Measurements from ENCODE around the gene PNMA8C.

The PNMA8C gene

DNA sequence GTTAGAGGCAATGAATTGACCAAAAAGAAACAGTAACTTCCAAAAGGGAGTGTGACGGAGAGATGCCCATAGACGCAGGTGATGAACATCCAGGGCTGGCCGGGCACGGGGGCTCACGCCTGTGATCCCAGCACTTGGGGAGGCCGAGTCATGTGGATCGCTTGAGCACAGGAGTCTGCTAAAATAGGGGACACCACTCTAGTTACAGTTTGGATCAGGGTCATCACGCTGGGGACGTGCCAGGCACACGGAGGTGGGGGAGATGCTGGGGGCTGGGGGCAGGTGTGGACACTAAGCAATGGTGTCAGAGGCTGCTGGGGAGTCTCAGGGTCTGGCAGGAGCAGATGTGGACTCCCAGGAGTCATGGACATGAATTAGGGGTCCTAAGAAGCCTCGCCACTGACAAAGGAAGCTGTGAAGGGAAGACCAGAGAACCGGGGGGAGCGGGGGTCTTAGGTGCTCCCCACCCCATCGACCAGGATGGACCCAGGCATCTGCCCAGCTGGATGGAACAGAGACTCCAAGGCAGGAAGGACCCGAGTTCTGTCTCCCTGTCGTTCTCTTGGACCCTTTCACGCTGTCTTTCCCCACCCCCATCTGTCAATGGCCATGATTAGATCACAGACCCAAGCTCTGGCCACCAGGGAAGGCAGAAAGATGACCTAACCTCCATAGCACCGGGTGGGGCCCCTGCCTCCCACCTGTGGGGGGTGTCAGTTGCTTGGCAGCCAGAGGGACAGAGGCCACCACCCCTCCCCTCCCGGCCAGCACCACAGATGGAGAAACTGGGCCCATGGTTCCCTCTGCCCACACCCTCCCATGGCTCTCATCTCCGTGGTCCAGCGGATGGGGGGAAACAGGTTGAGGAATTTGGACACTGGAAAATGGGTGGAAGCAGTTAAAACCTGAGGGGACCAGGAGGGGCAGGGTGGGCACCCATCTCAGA is 35.0 kb downstream of the PNMA8C start:
- intact Hi-C loops (cut with DNase I) = no loop called here
- peak in 1 of 42 donors; percentile 26 for DNase-seq

DNA sequence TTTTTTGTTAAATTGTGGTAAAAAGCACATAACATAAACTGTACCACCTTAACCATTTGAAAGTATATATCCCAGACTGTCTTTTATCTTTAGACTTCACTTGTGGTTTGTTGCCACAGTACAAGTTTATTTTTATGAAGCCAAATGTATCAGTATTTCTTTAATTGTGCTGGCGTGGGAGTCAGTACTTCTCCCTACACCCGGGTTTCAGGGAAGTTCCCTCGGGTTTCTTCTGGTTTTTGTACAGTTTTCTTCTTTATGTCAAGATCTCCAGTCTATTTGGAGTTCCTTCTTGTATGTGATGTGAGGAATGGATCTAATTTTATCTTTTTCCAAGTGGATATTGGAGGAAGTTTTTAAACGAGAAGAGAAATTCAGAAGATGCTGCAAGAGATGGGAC is 35.9 kb downstream of the PNMA8C start:
- intact Hi-C loops (cut with DNase I) = no loop called here
- DNase-seq = no peak

DNA sequence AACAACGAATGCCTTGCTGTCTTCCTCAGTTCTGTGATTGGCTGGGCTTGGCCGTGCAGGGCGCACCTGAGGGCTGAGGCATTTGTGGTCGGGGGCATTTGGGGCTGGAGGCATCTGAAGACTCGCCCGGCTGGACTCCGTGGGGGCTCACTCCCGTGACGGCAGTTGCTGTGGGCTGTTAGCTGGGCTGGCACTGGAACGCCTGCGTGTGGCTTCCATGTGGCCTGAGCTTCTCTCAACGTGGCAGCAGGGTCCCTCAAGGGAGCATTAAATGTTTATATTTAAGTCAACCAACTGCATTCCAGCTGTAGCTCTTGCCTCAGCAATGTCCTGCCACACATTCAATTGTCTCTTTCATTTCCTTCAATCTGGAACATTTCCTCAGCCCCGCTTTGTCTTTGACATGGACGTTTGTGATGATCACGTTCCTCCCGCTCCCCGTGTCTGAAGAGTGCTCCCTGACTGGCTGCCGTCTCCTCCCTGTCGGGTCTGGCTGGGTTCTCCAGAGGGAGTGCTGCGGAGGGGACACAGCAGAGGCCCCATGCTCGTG is 36.4 kb downstream of the PNMA8C start:
- intact Hi-C loops (cut with DNase I) = no loop called here
- DNase-seq = peak in 2 of 42 donors; percentile 23 to 31

DNA sequence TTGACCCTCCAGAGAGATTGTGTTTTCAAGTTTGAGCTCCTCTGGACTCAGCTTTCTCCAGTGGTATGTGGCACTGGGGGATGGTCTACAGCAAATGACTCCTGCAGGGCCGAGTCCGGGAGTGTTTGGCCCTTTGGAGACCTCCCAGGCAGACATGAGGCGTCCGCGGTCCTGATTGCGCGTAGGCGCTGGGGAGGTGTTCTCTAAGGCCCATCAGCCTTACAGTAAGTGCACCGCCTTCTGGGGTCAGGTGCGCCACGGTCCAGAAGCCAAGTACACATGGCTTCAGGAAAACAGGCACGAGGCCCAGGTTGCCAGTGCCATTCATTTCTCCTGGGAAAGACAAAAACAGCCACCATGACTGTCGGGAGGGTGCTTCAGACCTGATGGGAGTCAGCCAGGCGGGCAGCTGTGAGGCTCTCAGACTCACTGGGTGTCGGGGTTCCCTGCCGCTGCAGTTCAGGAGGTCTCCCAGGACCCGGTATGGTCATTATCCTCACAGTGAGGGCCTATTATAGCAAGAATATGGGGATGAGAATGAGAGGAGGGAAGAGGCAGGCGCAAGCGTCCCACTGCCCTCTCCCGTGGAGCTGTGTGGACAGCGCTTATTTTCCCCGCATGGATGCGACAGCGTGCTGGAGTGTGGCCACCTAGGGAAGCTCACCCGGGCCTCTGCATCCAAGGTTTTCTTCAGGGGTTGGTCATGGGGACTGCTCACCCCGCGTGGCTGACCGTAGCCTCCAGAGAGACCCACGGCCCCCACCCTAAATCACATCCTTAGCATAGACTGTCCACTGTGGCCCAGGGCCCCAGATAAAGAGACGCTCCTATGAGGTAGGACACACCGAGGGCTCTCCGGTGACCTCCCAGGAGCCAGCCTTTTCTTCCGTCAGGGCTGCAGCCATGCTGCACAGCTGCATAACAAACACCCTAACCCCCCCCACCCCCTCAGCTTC is 37.2 kb downstream of the PNMA8C start:
- intact Hi-C loops (cut with DNase I) = no loop called here

DNA sequence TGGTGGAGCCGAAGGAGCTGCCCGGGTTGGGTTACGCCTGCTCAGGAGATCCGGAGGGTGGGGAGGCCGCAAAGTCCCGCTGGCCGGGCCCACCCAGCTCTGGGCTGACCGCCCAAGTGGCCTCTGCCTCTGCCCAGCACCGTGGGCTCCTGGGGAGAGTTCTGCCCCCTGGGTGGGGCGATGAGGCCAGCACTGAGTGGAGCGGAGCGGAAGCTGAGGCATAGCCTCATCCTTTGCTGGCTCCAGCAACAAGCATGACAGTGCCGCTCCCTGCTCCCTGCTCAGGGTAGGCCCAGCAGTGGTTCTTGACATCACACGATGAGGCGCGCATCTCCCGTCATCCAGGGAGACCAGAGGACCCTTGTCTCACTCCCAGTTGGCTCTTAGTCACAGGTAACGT is 37.9 kb downstream of the PNMA8C start:
- intact Hi-C loops (cut with DNase I) = no loop called here
- no peak for DNase-seq

More for the DNA sequence above, 37.2 kb downstream of the PNMA8C start:
- peak in 1 of 42 donors; percentile 10 for DNase-seq

DNA sequence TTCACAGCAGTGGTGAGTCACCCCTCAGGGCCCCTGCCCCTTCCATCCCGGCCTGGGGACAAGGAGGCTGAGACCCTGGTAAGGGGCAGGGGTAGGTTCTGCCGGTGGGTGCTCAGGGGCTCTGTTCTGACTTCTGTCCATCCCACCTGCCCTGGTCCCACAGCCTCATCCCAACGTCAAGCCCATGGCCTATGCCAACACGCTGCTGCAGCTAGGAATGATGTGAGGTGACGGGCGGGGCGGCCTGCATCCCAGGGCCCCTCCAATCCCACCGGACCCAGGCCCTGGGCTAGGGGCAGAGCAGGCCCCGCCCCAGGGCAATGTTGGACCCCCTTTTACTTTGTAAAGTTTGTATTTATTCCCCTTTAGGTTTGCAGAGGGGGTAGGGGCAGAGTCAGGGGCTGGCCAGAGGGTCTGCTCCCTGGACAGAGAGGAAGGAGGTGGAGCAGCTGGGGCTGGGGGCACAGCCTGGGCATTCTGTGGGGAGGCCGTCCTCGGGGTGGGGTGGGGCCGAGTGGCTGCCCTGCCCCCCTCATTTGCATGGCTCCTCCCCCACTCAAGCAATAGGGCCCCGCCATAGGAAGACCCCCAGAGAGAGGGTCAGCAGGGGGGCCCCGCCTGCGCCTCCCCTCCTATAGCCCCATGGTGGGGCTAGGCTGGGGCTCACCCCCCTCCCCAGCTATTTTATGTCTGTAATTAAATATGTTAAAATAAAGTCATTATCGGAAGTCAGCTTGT is 38.4 kb downstream of the PNMA8C start:
- no peak for DNase-seq
- intact Hi-C loops (cut with DNase I) = no loop called here

DNA sequence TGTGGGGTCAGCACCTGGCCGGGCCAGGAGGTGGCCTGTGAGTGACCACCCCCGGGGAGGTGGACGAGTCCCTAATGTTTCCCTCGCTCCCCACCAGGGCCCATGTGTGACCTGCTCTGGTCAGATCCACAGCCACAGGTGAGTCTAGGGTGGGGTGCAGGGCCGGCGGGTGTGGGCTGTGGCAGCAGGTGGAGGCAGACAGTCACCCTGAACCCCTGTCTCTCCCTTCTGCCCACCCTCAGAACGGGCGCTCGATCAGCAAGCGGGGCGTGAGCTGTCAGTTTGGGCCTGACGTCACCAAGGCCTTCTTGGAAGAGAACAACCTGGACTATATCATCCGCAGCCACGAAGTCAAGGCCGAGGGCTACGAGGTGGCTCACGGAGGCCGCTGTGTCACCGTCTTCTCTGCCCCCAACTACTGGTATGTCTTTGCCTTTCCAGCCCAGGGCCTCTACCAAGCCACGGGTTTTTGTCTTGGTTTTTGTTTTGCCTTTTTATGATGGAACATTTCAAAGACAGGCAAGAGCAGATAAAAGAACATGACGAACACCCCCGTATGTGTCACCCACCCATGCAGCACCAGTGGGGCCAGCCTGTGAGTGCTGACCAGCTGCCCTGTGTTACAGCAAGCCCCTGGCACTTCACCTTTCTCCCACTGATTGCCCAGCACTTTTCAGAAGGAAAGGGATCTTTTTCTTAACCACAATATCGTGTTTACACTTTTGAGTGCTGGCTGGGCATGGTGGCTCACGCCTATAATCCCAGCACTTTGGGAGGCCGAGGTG is 40.2 kb downstream of the PNMA8C start:
- intact Hi-C loops (cut with DNase I) = no loop called here
- peak in 1 of 42 donors; percentile 8 for DNase-seq

DNA sequence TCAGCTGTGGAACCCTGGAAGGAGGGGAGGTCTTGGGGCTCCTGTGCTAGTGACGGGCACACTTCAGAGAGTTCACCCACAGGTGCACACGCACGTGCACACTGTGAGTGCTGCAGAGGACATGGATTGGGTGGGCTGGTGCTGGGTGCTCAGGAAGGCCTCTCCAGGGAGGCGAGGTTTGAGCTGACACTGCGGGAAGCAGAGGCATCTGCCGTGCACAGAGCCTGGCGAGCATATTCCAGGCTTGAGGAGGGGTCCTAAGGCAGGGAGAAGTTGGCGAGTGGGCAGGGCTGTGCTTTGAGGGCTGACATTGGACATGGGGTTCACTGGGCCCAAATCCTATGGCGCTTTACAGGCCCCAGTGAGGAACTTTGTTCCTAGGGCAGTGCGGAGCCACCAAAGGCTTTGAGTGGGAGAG is 41.0 kb downstream of the PNMA8C start:
- no peak for DNase-seq
- intact Hi-C loops (cut with DNase I) = no loop called here

DNA sequence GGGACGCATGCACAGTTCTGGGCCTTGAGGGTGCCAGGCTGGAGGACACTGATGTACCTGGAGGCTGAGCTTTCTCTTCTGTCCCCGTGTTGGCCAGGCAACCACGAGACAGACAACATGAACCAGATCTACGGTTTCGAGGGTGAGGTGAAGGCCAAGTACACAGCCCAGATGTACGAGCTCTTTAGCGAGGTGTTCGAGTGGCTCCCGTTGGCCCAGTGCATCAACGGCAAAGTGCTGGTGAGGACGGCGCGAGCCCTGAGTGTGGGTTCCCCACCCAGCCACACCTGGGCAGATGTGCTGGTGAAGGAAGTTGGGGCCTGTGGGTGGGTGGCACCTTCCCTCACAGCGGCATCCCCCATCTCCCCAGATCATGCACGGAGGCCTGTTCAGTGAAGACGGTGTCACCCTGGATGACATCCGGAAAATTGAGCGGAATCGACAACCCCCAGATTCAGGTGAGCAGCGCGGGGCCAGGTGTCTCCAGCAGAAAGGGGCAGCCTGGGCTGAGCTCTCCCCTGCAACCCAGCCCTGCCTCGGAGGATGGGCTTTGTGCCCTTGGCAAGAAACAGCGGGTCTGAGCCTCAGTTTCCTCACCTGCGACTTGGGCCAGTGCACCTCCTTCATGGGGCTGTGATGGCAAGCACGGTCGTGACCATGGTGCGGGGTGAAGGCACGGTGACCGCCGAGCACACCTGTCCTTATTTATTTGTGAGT is 41.6 kb downstream of the PNMA8C start:
- intact Hi-C loops (cut with DNase I) = no loop called here
- peak in 4 of 42 donors; percentile 3 to 26 (median 18) for DNase-seq

DNA sequence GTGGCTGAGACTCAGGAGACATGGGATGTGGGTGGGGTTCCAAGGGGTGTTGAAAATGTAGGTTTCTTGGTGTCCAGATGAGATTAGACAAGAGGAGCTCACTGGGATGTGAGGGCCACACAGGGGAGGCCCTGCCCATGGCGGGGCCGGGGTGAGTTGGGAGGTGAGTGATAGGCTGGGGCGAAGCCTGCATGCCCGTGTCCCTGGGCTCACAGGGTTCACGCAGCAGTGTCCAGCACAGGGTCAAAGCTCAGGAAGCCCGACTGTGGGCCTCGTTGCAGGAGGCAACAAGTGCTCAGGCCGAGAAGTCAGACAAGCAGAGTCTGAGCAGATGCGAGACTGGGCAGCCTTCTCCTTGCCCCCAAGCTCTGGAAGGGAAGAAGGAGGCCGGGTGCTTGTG is 42.6 kb downstream of the PNMA8C start:
- intact Hi-C loops (cut with DNase I) = no loop called here
- DNase-seq = peak in 3 of 42 donors; percentile 9 to 23 (median 11)

DNA sequence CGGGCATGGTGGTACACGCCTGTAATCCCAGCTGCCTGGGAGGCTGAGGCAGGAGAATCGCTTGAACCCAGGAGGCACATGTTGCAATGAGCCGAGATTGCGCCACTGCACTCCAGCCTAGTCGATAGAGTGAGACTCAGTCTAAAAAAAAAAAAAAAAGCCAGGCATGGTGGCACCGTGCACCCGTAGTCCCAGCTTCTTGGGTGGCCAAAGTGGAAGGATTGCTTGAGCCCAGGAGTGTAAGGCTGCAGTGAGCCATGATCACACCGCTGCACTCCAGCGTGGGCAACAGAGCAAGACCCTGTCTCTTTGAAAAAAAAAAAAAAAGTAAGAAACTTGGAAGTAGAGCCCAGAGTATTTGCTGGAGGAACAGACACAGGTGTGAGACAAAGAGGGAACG is 43.1 kb downstream of the PNMA8C start:
- intact Hi-C loops (cut with DNase I) = no loop called here
- peak in 3 of 42 donors; percentile 8 to 19 (median 14) for DNase-seq

DNA sequence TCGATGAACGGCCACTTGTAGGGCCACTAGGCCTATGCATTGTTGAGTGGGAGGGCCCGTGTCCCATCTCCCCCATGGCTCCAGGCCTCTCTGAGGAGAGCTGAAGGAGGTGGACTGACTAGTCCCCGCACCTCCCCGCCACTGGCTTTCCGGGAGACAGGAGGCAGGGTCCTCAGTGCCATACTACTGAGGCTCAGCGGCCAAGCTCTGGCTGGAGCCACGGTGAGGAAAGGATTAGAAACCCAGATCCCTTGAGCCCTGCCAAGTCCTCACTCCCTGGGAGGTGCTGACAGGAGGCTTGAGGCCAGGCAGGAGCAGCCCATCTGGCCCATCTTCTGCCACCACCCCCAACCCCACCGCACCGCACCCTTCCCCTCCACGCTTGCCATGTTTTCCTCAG is 44.3 kb downstream of the PNMA8C start:
- peak in 5 of 42 donors; percentile 5 to 30 (median 12) for DNase-seq
- intact Hi-C loops (cut with DNase I) = no loop called here

DNA sequence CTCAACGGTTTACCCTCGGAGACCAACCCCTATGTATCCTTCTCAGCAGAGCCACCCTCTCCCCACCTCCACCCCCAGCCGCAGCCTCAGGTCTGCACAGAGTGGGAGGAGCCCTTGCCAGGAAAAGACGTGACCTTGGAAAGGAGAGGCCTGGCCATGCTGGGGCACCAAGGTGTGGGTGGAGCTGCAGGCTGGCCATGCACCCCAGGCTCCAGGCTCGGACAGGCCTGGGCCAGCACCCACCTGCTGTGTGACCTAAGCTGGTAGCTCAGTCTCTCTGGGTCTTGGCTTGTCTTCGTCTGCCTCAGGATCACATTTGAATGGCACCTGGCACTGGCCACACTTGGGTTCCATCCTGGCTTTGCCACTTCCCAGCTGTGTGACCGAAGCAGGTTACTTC is 44.9 kb downstream of the PNMA8C start:
- intact Hi-C loops (cut with DNase I) = no loop called here
- peak in 5 of 42 donors; percentile 2 to 15 (median 3) for DNase-seq

DNA sequence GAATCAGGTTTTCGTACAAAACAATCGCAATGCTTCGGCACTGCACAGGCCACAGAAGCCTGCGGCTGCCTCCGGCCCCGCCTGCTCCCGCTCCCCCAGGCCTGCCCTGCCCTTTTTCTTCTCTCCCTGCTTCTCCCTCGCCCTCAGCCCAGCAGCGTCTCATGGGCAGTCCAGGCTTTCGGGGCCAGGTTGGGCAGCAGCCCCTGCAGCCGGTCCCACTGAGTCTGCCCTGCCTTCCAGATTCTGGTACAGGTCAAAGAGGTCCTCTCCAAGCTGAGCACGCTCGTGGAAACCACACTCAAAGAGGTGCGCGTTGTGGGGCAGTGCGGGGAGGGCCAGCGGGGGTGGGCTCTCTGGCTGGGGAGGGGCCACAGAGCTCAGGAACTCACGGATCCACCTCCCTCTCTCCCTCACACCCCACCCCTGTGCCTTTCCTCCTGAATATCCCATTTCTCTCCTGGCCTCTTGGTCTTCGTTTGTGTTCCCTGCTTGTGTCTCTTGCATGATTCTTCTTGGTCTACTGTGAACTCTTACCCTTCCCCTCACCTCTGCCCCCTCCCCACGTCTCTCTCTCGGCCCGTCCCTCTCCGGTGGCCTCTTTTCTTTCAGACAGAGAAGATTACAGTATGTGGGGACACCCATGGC is 45.4 kb downstream of the PNMA8C start:
- intact Hi-C loops (cut with DNase I) = no loop called here
- DNase-seq = peak in 2 of 42 donors; percentile 22 to 29

DNA sequence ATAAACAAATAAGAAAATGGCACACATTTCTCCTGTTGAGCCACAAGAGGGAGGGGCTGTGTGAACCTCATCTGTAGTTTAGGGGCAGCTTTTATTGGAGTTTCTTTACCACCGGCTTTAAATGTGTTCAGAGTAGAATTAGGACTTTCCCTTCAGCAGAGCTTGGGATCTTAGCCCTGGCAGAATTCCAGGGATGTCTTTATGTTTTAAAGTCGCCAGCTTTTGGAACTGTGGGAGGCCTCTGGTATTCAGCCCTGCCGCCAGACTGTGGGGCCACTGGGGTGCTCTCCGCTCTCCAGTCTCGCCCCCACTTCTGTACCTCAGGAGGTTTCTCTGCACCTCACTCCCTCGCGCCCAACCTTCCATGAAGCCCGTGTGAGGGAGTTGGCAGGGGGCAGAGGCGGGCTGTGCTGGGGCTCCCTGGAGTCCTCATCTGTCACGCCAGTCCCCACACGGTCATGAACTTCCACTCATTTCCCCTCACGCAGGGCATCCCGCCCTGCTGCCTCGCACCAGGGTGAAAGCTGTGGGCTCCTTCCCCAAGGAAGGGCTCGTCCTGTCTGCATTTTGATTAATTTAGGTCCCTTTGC is 46.9 kb downstream of the PNMA8C start:
- peak in 4 of 42 donors; percentile 2 to 21 (median 6) for DNase-seq
- intact Hi-C loops (cut with DNase I) = no loop called here

DNA sequence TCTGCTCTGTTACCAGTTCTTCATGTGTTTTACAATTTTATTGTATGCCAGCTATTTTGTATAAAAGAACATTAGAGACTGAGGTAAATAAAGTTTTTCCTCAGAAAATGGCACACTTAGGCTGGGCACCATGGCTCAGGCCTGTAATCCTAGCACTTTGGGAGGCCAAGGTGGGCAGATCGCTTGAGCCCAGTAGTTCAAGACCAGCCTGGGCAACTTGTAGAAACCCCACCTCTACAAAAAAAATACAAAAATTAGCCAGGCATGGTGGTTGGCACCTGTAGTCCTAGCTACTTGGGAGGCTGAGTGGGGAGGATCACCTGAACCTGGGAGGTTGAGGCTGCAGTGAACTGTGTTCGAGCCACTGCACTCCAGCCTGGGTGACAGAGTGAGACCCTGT is 47.4 kb downstream of the PNMA8C start:
- intact Hi-C loops (cut with DNase I) = no loop called here
- peak in 2 of 42 donors; percentile 12 to 24 for DNase-seq

All from head of caudate nucleus (tissue), 42 donors.